Measurements from ENCODE around the gene WFDC11. TPM values are rescaled to one million over a fixed set of nuclear protein-coding genes. Genes with fewer than 3 reads are reported as not detected.

WFDC11 gene
- total RNA-seq, 1 experiment from 2014 or later, result not detected

DNA sequence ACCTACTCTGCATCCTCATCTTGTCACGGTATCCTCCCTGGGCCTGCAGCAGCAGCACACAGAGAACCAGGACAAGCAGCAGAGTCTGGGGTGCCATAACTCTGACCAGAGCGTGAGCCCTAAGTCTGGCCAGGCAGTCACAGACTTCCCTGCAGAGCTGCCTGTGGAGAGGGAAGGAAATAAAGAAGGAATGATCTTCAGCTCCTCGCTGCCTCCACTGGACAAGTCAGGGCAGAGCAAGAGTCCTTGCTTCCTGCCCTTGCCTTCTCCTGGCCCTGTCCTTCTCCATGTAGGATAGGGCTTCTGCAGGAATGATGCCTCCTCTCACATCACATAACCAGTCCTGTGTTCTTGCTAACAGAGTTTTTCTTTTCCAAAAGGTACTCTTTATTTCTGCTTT is 15.9 kb upstream of the WFDC11 start:
- H3K27ac ChIP-seq (ENCODE audit: low read depth, low read length), result no peak overlapping the region
- H3K79me2 ChIP-seq (ENCODE audit: insufficient read depth, low read length), result no peaks in the 10 kb centered on the region
- H3K27me3 ChIP-seq (ENCODE audit: insufficient read depth, low read length), result no peaks in the 10 kb centered on the region
- intact Hi-C loops (cut with micrococcal nuclease), result no loop called here
- peak; percentile 9; the same call in 1 of the 2 replicates for TF ChIP-seq RAD21 (IDR thresholded peaks at IDR 0.05; ENCODE audit: low read depth)
- TF ChIP-seq, protein P1, sequence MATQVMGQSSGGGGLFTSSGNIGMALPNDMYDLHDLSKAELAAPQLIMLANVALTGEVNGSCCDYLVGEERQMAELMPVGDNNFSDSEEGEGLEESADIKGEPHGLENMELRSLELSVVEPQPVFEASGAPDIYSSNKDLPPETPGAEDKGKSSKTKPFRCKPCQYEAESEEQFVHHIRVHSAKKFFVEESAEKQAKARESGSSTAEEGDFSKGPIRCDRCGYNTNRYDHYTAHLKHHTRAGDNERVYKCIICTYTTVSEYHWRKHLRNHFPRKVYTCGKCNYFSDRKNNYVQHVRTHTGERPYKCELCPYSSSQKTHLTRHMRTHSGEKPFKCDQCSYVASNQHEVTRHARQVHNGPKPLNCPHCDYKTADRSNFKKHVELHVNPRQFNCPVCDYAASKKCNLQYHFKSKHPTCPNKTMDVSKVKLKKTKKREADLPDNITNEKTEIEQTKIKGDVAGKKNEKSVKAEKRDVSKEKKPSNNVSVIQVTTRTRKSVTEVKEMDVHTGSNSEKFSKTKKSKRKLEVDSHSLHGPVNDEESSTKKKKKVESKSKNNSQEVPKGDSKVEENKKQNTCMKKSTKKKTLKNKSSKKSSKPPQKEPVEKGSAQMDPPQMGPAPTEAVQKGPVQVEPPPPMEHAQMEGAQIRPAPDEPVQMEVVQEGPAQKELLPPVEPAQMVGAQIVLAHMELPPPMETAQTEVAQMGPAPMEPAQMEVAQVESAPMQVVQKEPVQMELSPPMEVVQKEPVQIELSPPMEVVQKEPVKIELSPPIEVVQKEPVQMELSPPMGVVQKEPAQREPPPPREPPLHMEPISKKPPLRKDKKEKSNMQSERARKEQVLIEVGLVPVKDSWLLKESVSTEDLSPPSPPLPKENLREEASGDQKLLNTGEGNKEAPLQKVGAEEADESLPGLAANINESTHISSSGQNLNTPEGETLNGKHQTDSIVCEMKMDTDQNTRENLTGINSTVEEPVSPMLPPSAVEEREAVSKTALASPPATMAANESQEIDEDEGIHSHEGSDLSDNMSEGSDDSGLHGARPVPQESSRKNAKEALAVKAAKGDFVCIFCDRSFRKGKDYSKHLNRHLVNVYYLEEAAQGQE (IDR thresholded peaks at IDR 0.05; ENCODE audit: low read depth), result no peak
- TF ChIP-seq, protein P2, sequence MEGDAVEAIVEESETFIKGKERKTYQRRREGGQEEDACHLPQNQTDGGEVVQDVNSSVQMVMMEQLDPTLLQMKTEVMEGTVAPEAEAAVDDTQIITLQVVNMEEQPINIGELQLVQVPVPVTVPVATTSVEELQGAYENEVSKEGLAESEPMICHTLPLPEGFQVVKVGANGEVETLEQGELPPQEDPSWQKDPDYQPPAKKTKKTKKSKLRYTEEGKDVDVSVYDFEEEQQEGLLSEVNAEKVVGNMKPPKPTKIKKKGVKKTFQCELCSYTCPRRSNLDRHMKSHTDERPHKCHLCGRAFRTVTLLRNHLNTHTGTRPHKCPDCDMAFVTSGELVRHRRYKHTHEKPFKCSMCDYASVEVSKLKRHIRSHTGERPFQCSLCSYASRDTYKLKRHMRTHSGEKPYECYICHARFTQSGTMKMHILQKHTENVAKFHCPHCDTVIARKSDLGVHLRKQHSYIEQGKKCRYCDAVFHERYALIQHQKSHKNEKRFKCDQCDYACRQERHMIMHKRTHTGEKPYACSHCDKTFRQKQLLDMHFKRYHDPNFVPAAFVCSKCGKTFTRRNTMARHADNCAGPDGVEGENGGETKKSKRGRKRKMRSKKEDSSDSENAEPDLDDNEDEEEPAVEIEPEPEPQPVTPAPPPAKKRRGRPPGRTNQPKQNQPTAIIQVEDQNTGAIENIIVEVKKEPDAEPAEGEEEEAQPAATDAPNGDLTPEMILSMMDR (IDR thresholded peaks at IDR 0.05 in 2 of 3, conservative IDR thresholded peaks at IDR 0.05 in 1 of 3; ENCODE audit: borderline replicate concordance in 1 of 3, insufficient read depth in 1 of 3, low read depth in 2 of 3, low read length in 2 of 3), result peak in 1 of 3 experiments; percentile 10; a peak in 1 of 6 replicates
- RAD21 ChIA-PET (ENCODE audit: low non-redundant PET in 1 of 2, low total read pairs in 2 of 2, uncharacterized antibody in 2 of 2, unreplicated experiment in 2 of 2), result no interaction called here
- H3K4me1 ChIP-seq (ENCODE audit: control insufficient read depth in 1 of 2, insufficient read depth in 2 of 2, low read length in 2 of 2), result no peaks in the 10 kb centered on the region
- DNase-seq (ENCODE audit: low read depth, low spot score) (no peak), ATAC-seq (peak; percentile 88)
- POLR2A ChIA-PET, result no interaction called here
- no TSS peak for BruUV-seq (replicated peaks)
- H3K4me3 ChIP-seq (replicated peaks in 1 of 2; ENCODE audit: low read depth in 1 of 2, low read length in 2 of 2), result no peak overlapping the region
- H3K36me3 ChIP-seq (ENCODE audit: control insufficient read depth in 1 of 2, insufficient read depth in 2 of 2, low read length in 2 of 2), result no peaks in the 10 kb centered on the region
- CTCF ChIA-PET, result interaction anchor here (1.5 kb wide), 1 partner anchor 9 kb away, joined by 3 read pairs; no protein-coding TSS in a partner anchor
- no peak overlapping the region for H3K4me2 ChIP-seq (ENCODE audit: low read length)
- no peaks in the 10 kb centered on the region for H3K9me3 ChIP-seq (ENCODE audit: control insufficient read depth in 1 of 2, insufficient read depth in 1 of 2, low read depth in 1 of 2, low read length in 2 of 2)
- no peak overlapping the region for H2AFZ ChIP-seq (ENCODE audit: low read depth, low read length, poor library complexity, severe bottlenecking)
- H3K9me2 ChIP-seq (ENCODE audit: insufficient read depth), result no peaks in the 10 kb centered on the region
- no peaks in the 10 kb centered on the region for H4K20me1 ChIP-seq (ENCODE audit: insufficient read depth)
- H3K9ac ChIP-seq (ENCODE audit: low read length), result no peak overlapping the region

Measured in HCT116 (cell line).